Heart right ventricle (tissue), 16 donors: ENCODE results near the gene SEMA3A. TPM values are rescaled to one million over a fixed set of nuclear protein-coding genes. Genes with fewer than 3 reads are reported as not detected.

Source experiments
- ATAC-seq, 8 donors: fragments of 200-7000 bp; cut with Tn5 transposase; one replicate each; pipeline ENCODE4 v1.9.1; 2020; ENCODE audit warnings: mild to moderate bottlenecking in 8 of 8, moderate library complexity in 8 of 8, moderate number of reproducible peaks in 1 of 8
- DNase-seq, 2 donors: peaks; one replicate each; pipeline ENCODE4 v3.0.0-alpha.2; 2020
- H3K27ac ChIP-seq, 10 donors: fragments of 200-600 bp; sonication (generic) in 2 of 10; one replicate each; pipeline versions ENCODE4 v1.5.0 to v1.8.0; 2020 to 2022; ENCODE audit warnings: mild to moderate bottlenecking in 3 of 10
- H3K27me3 ChIP-seq, 7 donors: fragments of 200-600 bp; one replicate each; pipeline ENCODE4 v1.8.0; 2021 to 2022; ENCODE audit warnings: mild to moderate bottlenecking in 2 of 7
- H3K36me3 ChIP-seq, 9 donors: fragments of 200-600 bp; sonication (generic) in 1 of 9; one replicate each; pipeline versions ENCODE4 v1.5.0 to v1.8.0; 2020 to 2022; ENCODE audit warnings: mild to moderate bottlenecking in 2 of 9
- H3K4me1 ChIP-seq, 9 donors: fragments of 200-600 bp; sonication (generic) in 1 of 9; one replicate each; pipeline versions ENCODE4 v1.5.0 to v1.8.0; 2020 to 2022; ENCODE audit warnings: mild to moderate bottlenecking in 4 of 9
- H3K4me3 ChIP-seq, 10 donors: fragments of 200-600 bp; sonication (generic) in 2 of 10; one replicate each; pipeline versions ENCODE4 v1.5.0 to v1.8.0; 2020 to 2022; ENCODE audit warnings: mild to moderate bottlenecking in 7 of 10, moderate library complexity in 2 of 10
- H3K9me3 ChIP-seq, 11 donors: fragments of 200-600 bp in 10 of 11; sonication (generic) in 2 of 11; one replicate each; pipeline versions ENCODE4 v1.5.0 to v1.8.0; 2013 to 2022; ENCODE audit warnings: mild to moderate bottlenecking in 2 of 11, control low read depth in 1 of 11, moderate library complexity in 1 of 11
- WGBS, 2 donors: extraction: QIAGEN DNeasy Blood & Tissue Kit; methylation state at CpG; one replicate each; pipeline ENCODE4 v1.1.7; 2013; ENCODE audit warnings: inconsistent platforms in 1 of 2; 5-methylcytosine and 5-hydroxymethylcytosine counted together
- intact Hi-C, 10 donors: fragments of 100-400 bp; cut with DNase I; formaldehyde crosslinking; loops; one replicate each; pipeline versions ENCODE4 v1.11.1 to v1.14.2; 2022
- polyA plus RNA-seq, 2 donors: library from polyadenylated mRNA; stranded (reverse); fragments of 200-250 nt; gene quantifications; one replicate each; pipeline ENCODE4 v1.2.3, GENCODE V29; 2013
- total RNA-seq, 10 donors: library from RNA; stranded (reverse); fragmentation: NEBNext Ultra II Directional in 3 of 10; extraction: Animal tissue kit (Norgen Biotek cat#: 25700) in 3 of 10; gene quantifications; one replicate each; pipeline versions ENCODE4 v1.2.1 to v1.2.4, GENCODE V29; 2021 to 2023
- TF ChIP-seq, protein P1 (sequence below), 9 donors: fragments of 200-600 bp; sonication (generic) in 2 of 9; IDR thresholded peaks; one replicate each; pipeline versions ENCODE4 v1.5.0 to v1.8.0; 2021 to 2022; ENCODE audit warnings: antibody characterized with exemption in 9 of 9, mild to moderate bottlenecking in 5 of 9, moderate library complexity in 1 of 9
- donor health status: Arrhythmogenic right ventricular cardiomyopathy.
- donor health status: ischemic (EF 13 %, LVEDD 7.1; RV severe dilation, severe dysfunction).
- donor health status: healthy with polysubstance abuse.
- donor health status: DM: no; HTN: yes; CAD: no.
- donor health status: DM: no; HTN: no; CAD: no.
- donor health status: ischemic (EF 25% LVEDD 6.9; RV normal size, moderate dysfunction).
- donor health status: ischemic (EF 25% LVEDD 5.7; RV mildly dilated, moderate dysfunction).
- donor health status: healthy.
- donor health status: DM: yes; HTN: yes; CAD: no.
- donor health status: Ischemic cardiomyopathy.
- donor health status: ischemic (EF 35%, LVEDD 5.7; RV mildly dilated, moderate dysfunction).
- donor health status: nonischemic (EF 11% LVEDD 7.7; RV severe dilation, severe dysfunction).
- donor health status: DM: yes; HTN: yes; CAD: no.
- donor health status: PGD.
- donor health status: ischemic (EF 29% LVEDD 5.4; RV normal size, mild dysfunction).
- donor health status: nonischemic (EF 23%, LVEDD 6.1; RV moderate dilation, normal function).

The SEMA3A gene
- total and polyA plus RNA-seq, 12 donors: 0.19 to 5.3 (median 1.5) TPM

DNA sequence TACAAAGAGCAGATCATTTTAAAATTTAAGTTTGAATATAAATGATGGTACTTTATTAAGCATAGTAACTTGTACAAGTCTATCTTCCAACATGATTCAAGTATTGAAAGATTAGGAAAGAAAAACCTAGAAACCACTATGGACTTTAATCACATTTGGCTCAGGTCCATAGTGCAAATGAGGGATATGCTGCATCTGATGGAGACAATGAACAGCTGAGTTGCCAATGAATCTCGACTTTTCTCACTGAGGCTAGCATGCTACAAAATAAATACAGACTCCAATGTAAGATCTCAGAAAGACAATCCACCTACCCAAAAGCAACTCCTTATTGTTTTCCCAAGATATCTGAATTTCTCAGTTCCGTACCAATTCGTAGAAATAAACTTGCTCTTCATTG is 89.8 kb downstream of the SEMA3A start:
- WGBS, 2 donors: 70 to 71% methylated on average over 3 of the region's 3 CpGs
- no peak for ATAC-seq
- no peak for DNase-seq

DNA sequence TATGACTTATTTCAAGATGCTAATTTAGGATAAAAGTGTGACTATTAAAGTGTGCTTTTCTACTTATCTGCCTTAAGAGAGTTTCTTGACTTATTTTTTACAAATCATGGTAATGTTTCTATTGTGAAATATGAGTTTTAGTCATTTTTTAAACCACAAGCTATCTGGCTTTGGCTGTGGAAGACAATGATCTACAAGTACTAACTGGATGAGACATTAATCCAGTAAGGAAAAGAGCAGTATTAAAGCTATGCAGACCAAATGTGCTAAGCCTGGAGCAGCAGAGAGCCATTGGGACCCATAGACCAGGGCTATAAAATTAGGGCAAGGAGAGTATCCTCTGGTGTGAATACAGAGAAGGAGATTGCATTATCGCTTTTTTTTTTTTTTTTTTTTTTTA is 92.4 kb downstream of the SEMA3A start:
- H3K9me3 ChIP-seq: no peaks in the 10 kb centered on the region
- WGBS, 2 donors: 100% methylated on average over 1 of the region's 1 CpG
- intact Hi-C loops: no loop called here
- H3K36me3 ChIP-seq: no peaks in the 10 kb centered on the region
- no peak overlapping the region for H3K27ac ChIP-seq
- DNase-seq: no peak
- H3K4me3 ChIP-seq: no peak overlapping the region
- TF ChIP-seq, protein P1, sequence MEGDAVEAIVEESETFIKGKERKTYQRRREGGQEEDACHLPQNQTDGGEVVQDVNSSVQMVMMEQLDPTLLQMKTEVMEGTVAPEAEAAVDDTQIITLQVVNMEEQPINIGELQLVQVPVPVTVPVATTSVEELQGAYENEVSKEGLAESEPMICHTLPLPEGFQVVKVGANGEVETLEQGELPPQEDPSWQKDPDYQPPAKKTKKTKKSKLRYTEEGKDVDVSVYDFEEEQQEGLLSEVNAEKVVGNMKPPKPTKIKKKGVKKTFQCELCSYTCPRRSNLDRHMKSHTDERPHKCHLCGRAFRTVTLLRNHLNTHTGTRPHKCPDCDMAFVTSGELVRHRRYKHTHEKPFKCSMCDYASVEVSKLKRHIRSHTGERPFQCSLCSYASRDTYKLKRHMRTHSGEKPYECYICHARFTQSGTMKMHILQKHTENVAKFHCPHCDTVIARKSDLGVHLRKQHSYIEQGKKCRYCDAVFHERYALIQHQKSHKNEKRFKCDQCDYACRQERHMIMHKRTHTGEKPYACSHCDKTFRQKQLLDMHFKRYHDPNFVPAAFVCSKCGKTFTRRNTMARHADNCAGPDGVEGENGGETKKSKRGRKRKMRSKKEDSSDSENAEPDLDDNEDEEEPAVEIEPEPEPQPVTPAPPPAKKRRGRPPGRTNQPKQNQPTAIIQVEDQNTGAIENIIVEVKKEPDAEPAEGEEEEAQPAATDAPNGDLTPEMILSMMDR (IDR thresholded peaks at IDR 0.05): no peak
- H3K4me1 ChIP-seq: peaks cover 0 to 5% (median 0%) of the 10 kb centered on the region in 9 donors
- no peak for ATAC-seq
- H3K27me3 ChIP-seq: no peaks in the 10 kb centered on the region

More for the DNA sequence above, 89.8 kb downstream of the SEMA3A start:
- Histone ChIP-seq H3K9me3 (no peaks in the 10 kb centered on the region), H3K27ac (no peak overlapping the region), H3K4me1 (peaks cover 0 to 5% (median 0%) of the 10 kb centered on the region in 9 donors), H3K36me3 (no peaks in the 10 kb centered on the region), H3K27me3 (no peaks in the 10 kb centered on the region), H3K4me3 (no peak overlapping the region)
- intact Hi-C loops: no loop called here
- TF ChIP-seq, protein P1 (IDR thresholded peaks at IDR 0.05): no peak

DNA sequence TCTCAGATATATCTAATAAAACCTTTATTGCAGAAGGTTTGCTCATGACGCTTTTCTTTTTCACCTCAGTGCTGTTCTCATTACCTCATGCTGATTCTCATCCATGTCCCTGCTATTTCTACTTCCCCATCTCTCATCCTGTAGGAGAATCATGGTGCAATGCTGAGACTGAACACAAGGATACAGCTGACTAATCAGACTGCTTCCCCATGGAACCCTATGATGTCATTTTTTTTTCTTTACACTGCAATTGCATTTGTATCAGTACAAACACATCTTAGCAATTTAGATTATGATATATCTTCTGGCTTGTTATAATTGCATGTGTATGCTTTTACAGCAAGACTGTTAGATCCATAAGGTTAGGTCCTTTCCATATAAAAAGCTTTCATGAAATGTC is 93.7 kb downstream of the SEMA3A start:
- Histone ChIP-seq H3K27me3 (no peaks in the 10 kb centered on the region), H3K36me3 (no peaks in the 10 kb centered on the region), H3K4me3 (no peak overlapping the region), H3K4me1 (peaks cover 0 to 5% (median 0%) of the 10 kb centered on the region in 9 donors), H3K27ac (no peak overlapping the region), H3K9me3 (no peaks in the 10 kb centered on the region)
- DNase-seq (no peak), ATAC-seq (no peak)
- intact Hi-C loops: no loop called here
- WGBS, 2 donors: 91 to 97% methylated on average over 1 of the region's 1 CpG
- TF ChIP-seq, protein P1 (IDR thresholded peaks at IDR 0.05): peak in 1 of 9 donors; percentile 13

DNA sequence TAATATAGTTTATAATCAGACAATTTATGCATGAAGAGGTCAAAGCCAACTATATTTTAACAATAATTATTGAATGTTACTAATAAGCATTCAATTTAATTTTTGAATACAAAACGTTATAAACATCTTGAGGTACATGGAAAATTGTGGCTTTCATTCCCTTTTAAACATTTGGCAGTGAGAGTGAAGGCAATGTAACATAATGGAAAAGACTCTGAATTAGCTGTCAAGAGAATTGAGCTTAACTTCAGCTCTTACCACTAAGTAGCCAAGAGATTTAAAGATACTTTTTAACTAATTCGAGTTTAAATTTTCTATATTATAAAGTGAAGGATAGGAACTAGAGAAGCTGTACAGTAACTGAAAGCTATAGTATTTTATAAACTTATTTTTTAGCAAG is 98.6 kb downstream of the SEMA3A start:
- 73 to 79% methylated on average over 2 of the region's 2 CpGs for WGBS, 2 donors
- Histone ChIP-seq H3K36me3 (no peaks in the 10 kb centered on the region), H3K4me1 (peaks cover 0 to 7% (median 0%) of the 10 kb centered on the region in 9 donors), H3K4me3 (no peak overlapping the region), H3K27ac (no peak overlapping the region), H3K27me3 (no peaks in the 10 kb centered on the region), H3K9me3 (no peaks in the 10 kb centered on the region)
- ATAC-seq: no peak
- intact Hi-C loops: no loop called here
- TF ChIP-seq, protein P1 (IDR thresholded peaks at IDR 0.05): no peak
- DNase-seq: no peak
